DOHH2 (cell line): ENCODE results near the gene MXD4.
"Not testable (repeated sequence)": the region's sequence is repeated elsewhere in the genome, so short reads cannot be mapped to it uniquely, and the experiment has no call there.

ENCODE experiments used
- H3F3A ChIP-seq: fragments of 200-600 bp; sonication (generic), shearing (Covaris generic); 2 replicates; pipeline ENCODE4 v1.6.0; 2016; ENCODE audit warnings: antibody characterized with exemption, mild to moderate bottlenecking; ENCODE audit not compliant: control insufficient read depth, insufficient read depth
- H3K27ac ChIP-seq: fragments of 200-600 bp; sonication (generic); 2 replicates; pipeline ENCODE4 v1.5.1; 2014; ENCODE audit warnings: low read depth, mild to moderate bottlenecking, low read length, moderate library complexity
- H3K27me3 ChIP-seq: fragments of 200-600 bp; sonication (generic); 2 replicates; pipeline ENCODE4 v1.6.1; 2014; ENCODE audit warnings: mild to moderate bottlenecking, low read length, mixed read lengths; ENCODE audit not compliant: control insufficient read depth
- H3K36me3 ChIP-seq: fragments of 200-600 bp; sonication (generic); 2 replicates; pipeline ENCODE4 v1.6.1; 2014; ENCODE audit warnings: mild to moderate bottlenecking, low read length, moderate library complexity, mixed read lengths; ENCODE audit not compliant: control insufficient read depth
- H3K4me1 ChIP-seq: fragments of 200-600 bp; sonication (generic); 2 replicates; pipeline ENCODE4 v1.6.1; 2014; ENCODE audit warnings: mild to moderate bottlenecking, low read length, mixed read lengths; ENCODE audit not compliant: control insufficient read depth
- H3K4me2 ChIP-seq: fragments of 200-600 bp; sonication (generic); 2 replicates; pipeline ENCODE4 v1.6.0; 2014; ENCODE audit warnings: mild to moderate bottlenecking, low read length, moderate library complexity
- H3K4me3 ChIP-seq: fragments of 200-600 bp; sonication (generic); 2 replicates; pipeline ENCODE4 v1.5.1; 2014; ENCODE audit warnings: mild to moderate bottlenecking, low read length, mixed read lengths
- H3K79me2 ChIP-seq: fragments of 200-600 bp; sonication (generic); 2 replicates; pipeline ENCODE4 v1.6.1; 2014; ENCODE audit warnings: mild to moderate bottlenecking, low read length, mixed read lengths; ENCODE audit not compliant: control insufficient read depth
- H3K9me2 ChIP-seq: fragments of 200-600 bp; sonication (generic); replicated peaks from 2 replicates; pipeline ENCODE4 v1.6.1; 2014; ENCODE audit warnings: mild to moderate bottlenecking, low read length, mixed read lengths; ENCODE audit not compliant: control insufficient read depth
- H3K9me3 ChIP-seq: fragments of 200-600 bp; sonication (generic); 2 replicates; pipeline ENCODE4 v1.6.1; 2014; ENCODE audit warnings: antibody characterized with exemption, low read length, mixed read lengths; ENCODE audit not compliant: control insufficient read depth, insufficient read depth
- H4K20me1 ChIP-seq: fragments of 200-600 bp; sonication (generic); 2 replicates; pipeline ENCODE4 v1.6.0; 2014; ENCODE audit warnings: low read depth, mild to moderate bottlenecking, antibody characterized with exemption, low read length, moderate library complexity; ENCODE audit not compliant: control insufficient read depth, insufficient read depth
- EZH2phosphoT487 ChIP-seq: fragments of 200-600 bp; sonication (generic); IDR thresholded peaks from 2 replicates; pipeline ENCODE4 v1.6.1; 2017; ENCODE audit warnings: borderline replicate concordance, mild to moderate bottlenecking, antibody characterized with exemption, low read length, moderate library complexity, mixed read lengths
- TF ChIP-seq, protein P1 (sequence below): fragments of 200-600 bp; sonication (generic); IDR thresholded peaks from one replicate; pipeline ENCODE4 v1.5.1; 2014; ENCODE audit warnings: antibody characterized with exemption, mild to moderate bottlenecking, low read depth, low read length; ENCODE audit not compliant: poor library complexity, severe bottlenecking

Gene MXD4

DNA sequence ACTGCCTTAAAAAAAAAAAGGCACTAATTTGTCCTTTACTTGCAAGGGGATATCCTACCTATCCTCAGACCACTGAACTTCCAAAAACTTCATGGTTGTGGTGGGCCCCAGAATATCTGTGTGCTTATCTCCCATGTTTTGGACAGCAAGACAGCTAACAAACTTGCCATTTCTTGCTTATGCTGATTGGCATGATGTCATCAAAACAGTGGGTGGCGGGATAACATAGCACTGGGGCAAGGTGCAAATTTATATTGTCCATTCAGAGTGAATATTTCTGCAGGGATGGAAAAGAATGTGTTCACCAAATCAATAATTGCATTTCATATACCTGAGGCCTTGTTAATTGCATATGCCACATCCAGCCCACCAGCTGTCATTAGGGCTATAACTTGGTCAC lies 43.5 kb downstream of the MXD4 start:
- Histone ChIP-seq H3K79me2 (no peaks in the 10 kb centered on the region), H3K9me2 (no peaks in the 10 kb centered on the region), H3K4me1 (no peaks in the 10 kb centered on the region), H3K27ac (no peak overlapping the region), H3K36me3 (peaks cover 3% of the 10 kb centered on the region; the same call in 1 of the 2 replicates), H4K20me1 (no peaks in the 10 kb centered on the region), H3K4me3 (no peak overlapping the region), H3K4me2 (no peak overlapping the region), H3F3A (no peaks in the 10 kb centered on the region), H3K9me3 (no peaks in the 10 kb centered on the region), H3K27me3 (no peaks in the 10 kb centered on the region)
- TF ChIP-seq EZH2phosphoT487 = no peak
- TF ChIP-seq, protein P1, sequence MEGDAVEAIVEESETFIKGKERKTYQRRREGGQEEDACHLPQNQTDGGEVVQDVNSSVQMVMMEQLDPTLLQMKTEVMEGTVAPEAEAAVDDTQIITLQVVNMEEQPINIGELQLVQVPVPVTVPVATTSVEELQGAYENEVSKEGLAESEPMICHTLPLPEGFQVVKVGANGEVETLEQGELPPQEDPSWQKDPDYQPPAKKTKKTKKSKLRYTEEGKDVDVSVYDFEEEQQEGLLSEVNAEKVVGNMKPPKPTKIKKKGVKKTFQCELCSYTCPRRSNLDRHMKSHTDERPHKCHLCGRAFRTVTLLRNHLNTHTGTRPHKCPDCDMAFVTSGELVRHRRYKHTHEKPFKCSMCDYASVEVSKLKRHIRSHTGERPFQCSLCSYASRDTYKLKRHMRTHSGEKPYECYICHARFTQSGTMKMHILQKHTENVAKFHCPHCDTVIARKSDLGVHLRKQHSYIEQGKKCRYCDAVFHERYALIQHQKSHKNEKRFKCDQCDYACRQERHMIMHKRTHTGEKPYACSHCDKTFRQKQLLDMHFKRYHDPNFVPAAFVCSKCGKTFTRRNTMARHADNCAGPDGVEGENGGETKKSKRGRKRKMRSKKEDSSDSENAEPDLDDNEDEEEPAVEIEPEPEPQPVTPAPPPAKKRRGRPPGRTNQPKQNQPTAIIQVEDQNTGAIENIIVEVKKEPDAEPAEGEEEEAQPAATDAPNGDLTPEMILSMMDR = no peak

DNA sequence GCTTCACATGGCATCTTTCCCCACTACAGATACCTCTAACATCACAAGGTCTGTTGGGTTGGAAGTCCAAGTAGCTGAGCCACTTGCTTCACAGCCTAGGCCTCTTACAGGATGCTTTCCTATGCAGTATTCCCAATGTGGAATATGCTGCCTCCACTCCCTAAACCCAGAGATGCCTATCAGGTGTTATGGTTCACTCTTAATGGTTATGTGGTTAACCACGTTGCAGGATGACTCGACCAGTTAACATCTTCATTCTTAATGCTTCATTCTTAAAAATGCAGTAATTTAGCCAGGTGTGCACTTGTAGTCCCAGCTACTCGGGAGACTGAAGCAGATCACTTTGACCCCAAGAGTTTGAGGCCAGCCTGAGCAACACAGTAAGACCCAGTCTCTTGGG lies 44.2 kb downstream of the MXD4 start:
- Histone ChIP-seq H3K27me3 (no peaks in the 10 kb centered on the region), H4K20me1 (no peaks in the 10 kb centered on the region), H3K9me2 (no peaks in the 10 kb centered on the region), H3K27ac (no peak overlapping the region), H3K4me2 (no peak overlapping the region), H3K4me3 (no peak overlapping the region), H3K9me3 (no peaks in the 10 kb centered on the region), H3F3A (no peaks in the 10 kb centered on the region), H3K4me1 (no peaks in the 10 kb centered on the region), H3K79me2 (no peaks in the 10 kb centered on the region), H3K36me3 (no peaks in the 10 kb centered on the region)
- TF ChIP-seq, protein P1 = no peak
- no peak for TF ChIP-seq EZH2phosphoT487

DNA sequence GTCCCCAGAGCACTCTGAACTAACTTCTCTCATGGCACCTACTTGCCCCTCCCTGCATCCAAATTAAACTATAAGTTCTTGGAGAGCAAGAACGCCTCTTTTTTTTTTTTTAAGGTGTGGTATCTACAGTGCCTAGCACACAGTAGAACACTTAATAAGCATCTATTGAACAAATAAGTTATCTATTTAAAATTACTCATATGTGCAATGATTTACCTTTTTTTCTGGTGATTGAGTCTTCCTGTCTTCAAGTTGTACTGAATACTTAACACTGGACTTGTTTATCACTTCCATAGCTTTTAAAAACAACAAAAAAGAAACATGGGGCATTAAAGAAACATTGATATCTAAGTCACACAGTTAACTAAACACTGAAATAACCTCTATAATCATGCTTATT lies 49.1 kb downstream of the MXD4 start:
- H3K4me2 ChIP-seq = no peak overlapping the region
- H3K79me2 ChIP-seq = no peaks in the 10 kb centered on the region
- no peaks in the 10 kb centered on the region for H3K9me3 ChIP-seq
- no peak overlapping the region for H3K4me3 ChIP-seq
- H3K27ac ChIP-seq = no peak overlapping the region
- H4K20me1 ChIP-seq = no peaks in the 10 kb centered on the region
- no peaks in the 10 kb centered on the region for H3F3A ChIP-seq
- no peaks in the 10 kb centered on the region for H3K4me1 ChIP-seq
- H3K9me2 ChIP-seq = no peaks in the 10 kb centered on the region
- TF ChIP-seq, protein P1 = no peak
- no peak for TF ChIP-seq EZH2phosphoT487
- H3K27me3 ChIP-seq = no peaks in the 10 kb centered on the region
- no peaks in the 10 kb centered on the region for H3K36me3 ChIP-seq

DNA sequence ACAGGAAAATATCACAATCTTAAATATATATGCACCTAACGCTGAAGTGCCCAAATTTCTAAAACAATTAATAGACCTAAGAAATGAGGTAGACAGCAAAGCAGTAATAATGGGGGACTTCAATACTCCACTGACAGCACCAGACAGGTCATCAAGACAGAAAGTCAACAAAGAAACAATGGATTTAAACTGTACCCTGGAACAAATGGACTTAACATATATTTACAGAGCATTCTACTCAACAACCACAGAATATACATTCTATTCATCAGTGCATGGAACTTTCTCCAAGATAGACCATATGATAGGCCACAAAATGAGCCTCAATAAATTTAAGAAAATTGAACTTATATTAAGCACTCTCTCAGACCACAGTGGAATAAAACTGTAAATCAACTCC lies 59.1 kb downstream of the MXD4 start:
- not testable (repeated sequence) for H3K79me2 ChIP-seq, H3K27me3 ChIP-seq, H3K4me1 ChIP-seq, H3F3A ChIP-seq, H4K20me1 ChIP-seq, H3K9me2 ChIP-seq, H3K9me3 ChIP-seq, H3K4me3 ChIP-seq, H3K36me3 ChIP-seq, H3K27ac ChIP-seq, H3K4me2 ChIP-seq
